ENCODE results near the gene MYT1. TPM values are rescaled to one million over a fixed set of nuclear protein-coding genes. Genes with fewer than 3 reads are reported as not detected.

The MYT1 gene
- total RNA-seq, 1 donor from 2014 or later, result 1.2 TPM

- Histone ChIP-seq H3K27ac (no peak overlapping the region), H3K9ac (no peak overlapping the region), H3F3A (ENCODE audit: low read depth) (no peaks in the 10 kb centered on the region), H3K36me3 (no peaks in the 10 kb centered on the region), H2AFZ (replicated peaks) (no peak overlapping the region), H3K4me3 (no peak overlapping the region), H3K4me2 (no peak overlapping the region), H3K9me3 (ENCODE audit: low read depth) (no peaks in the 10 kb centered on the region), H4K20me1 (ENCODE audit: low read depth) (no peaks in the 10 kb centered on the region), H3K27me3 (no peaks in the 10 kb centered on the region), H3K4me1 (no peaks in the 10 kb centered on the region), H3K79me2 (ENCODE audit: low read depth) (no peaks in the 10 kb centered on the region)
- Mint-ChIP-seq H3K4me1 (peaks cover 13% of the 10 kb centered on the region), H3K36me3 (no peaks in the 10 kb centered on the region), H3K9me3 (no peaks in the 10 kb centered on the region), H3K27me3 (ENCODE audit: insufficient read depth, low read depth) (no peaks in the 10 kb centered on the region), H3K4me3 (no peak overlapping the region), H3K27ac (peak overlapping the region; percentile 58)
- DNase-seq (ENCODE audit: low spot score), result no peak
- no peak for TF ChIP-seq EZH2 (IDR thresholded peaks at IDR 0.05)
- TF ChIP-seq EZH2phosphoT487 (IDR thresholded peaks at IDR 0.05), result no peak
- TF ChIP-seq CTCF (IDR thresholded peaks at IDR 0.05), result no peak
Measured at GRCh38 chr20:64214113-64214512, 49.9 kb downstream of the MYT1 start.

DNA sequence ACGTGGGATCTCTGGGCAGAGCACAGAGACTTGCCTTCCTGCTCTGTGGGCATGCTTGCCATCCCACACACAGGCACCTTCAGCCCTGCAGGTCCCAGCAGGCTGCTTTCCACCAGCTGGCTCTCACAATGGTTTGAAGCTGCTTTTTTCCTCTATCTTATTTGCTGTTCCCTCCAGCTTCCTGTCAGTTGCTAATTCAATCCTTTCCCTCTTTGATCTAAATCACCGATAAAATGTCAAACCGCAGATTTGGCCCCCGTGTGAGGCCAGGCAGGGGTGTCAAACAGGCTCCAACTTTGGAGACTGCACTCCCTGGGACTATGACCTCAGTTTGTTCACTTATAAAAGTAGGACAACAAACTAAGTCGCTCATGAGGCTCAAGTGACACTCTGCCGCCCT, 50.7 kb downstream of the MYT1 start:
- Mint-ChIP-seq H3K4me1 (peaks cover 15% of the 10 kb centered on the region), H3K27me3 (ENCODE audit: insufficient read depth, low read depth) (peaks cover 3% of the 10 kb centered on the region), H3K9me3 (no peaks in the 10 kb centered on the region), H3K27ac (no peak overlapping the region), H3K36me3 (no peaks in the 10 kb centered on the region), H3K4me3 (no peak overlapping the region)
- H3K9ac ChIP-seq, result peak overlapping the region; percentile 27
- H4K20me1 ChIP-seq (ENCODE audit: low read depth), result no peaks in the 10 kb centered on the region
- DNase-seq (ENCODE audit: low spot score), result no peak
- no peak overlapping the region for H3K4me2 ChIP-seq
- H3K4me3 ChIP-seq, result no peak overlapping the region
- no peaks in the 10 kb centered on the region for H3F3A ChIP-seq (ENCODE audit: low read depth)
- H3K79me2 ChIP-seq (ENCODE audit: low read depth), result no peaks in the 10 kb centered on the region
- no peak overlapping the region for H3K27ac ChIP-seq
- no peaks in the 10 kb centered on the region for H3K9me3 ChIP-seq (ENCODE audit: low read depth)
- H2AFZ ChIP-seq (replicated peaks), result no peak overlapping the region
- no peaks in the 10 kb centered on the region for H3K27me3 ChIP-seq
- no peaks in the 10 kb centered on the region for H3K36me3 ChIP-seq
- TF ChIP-seq EZH2 (IDR thresholded peaks at IDR 0.05) (no peak), EZH2phosphoT487 (IDR thresholded peaks at IDR 0.05) (no peak), CTCF (IDR thresholded peaks at IDR 0.05) (no peak)
- H3K4me1 ChIP-seq, result no peaks in the 10 kb centered on the region

DNA sequence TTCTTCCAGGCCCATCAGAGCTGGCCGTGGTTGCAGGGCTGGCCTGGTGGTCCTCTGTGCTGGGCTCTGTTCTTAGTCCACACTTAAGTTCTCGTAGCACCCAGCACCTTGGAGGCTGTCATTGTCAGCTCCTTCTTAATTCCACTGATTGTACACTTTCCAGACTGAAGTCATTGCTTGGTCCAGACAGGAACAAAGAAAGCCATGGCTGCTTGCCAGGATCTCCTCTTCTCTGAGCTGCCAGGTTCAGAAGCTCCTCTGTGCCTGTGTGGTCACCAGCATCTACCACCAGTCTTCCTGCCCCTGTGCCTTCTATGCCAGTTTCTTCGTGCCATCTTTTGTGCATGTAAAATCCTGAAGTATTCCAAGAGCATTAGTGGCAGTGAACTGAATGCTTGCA, 51.8 kb downstream of the MYT1 start:
- no peaks in the 10 kb centered on the region for H3K9me3 ChIP-seq (ENCODE audit: low read depth)
- H3K4me3 ChIP-seq, result no peak overlapping the region
- H3F3A ChIP-seq (ENCODE audit: low read depth), result no peaks in the 10 kb centered on the region
- H3K79me2 ChIP-seq (ENCODE audit: low read depth), result no peaks in the 10 kb centered on the region
- H3K9ac ChIP-seq, result no peak overlapping the region
- H3K36me3 Mint-ChIP-seq, result no peaks in the 10 kb centered on the region
- H3K27me3 Mint-ChIP-seq (ENCODE audit: insufficient read depth, low read depth), result peaks cover 3% of the 10 kb centered on the region
- peaks cover 2% of the 10 kb centered on the region for H3K4me1 ChIP-seq
- no peak overlapping the region for H2AFZ ChIP-seq (replicated peaks)
- no peak overlapping the region for H3K27ac Mint-ChIP-seq
- TF ChIP-seq EZH2phosphoT487 (IDR thresholded peaks at IDR 0.05) (no peak), CTCF (IDR thresholded peaks at IDR 0.05) (no peak), EZH2 (IDR thresholded peaks at IDR 0.05) (no peak)
- no peaks in the 10 kb centered on the region for H3K27me3 ChIP-seq
- no peaks in the 10 kb centered on the region for H4K20me1 ChIP-seq (ENCODE audit: low read depth)
- H3K27ac ChIP-seq, result no peak overlapping the region
- H3K4me2 ChIP-seq, result no peak overlapping the region
- no peaks in the 10 kb centered on the region for H3K9me3 Mint-ChIP-seq
- DNase-seq (ENCODE audit: low spot score), result no peak
- peaks cover 18% of the 10 kb centered on the region for H3K4me1 Mint-ChIP-seq
- no peak overlapping the region for H3K4me3 Mint-ChIP-seq
- no peaks in the 10 kb centered on the region for H3K36me3 ChIP-seq

All from neural progenitor cell (in vitro differentiated cells).